ENCODE measurements around the gene C2CD3. TPM values are rescaled to one million over a fixed set of nuclear protein-coding genes. Genes with fewer than 3 reads are reported as not detected.
A peak's percentile ranks its signal among the peaks of the same experiment; 100 is the strongest.

Gene C2CD3
- total RNA-seq, 1 experiment from 2014 or later = 18.7 TPM

DNA sequence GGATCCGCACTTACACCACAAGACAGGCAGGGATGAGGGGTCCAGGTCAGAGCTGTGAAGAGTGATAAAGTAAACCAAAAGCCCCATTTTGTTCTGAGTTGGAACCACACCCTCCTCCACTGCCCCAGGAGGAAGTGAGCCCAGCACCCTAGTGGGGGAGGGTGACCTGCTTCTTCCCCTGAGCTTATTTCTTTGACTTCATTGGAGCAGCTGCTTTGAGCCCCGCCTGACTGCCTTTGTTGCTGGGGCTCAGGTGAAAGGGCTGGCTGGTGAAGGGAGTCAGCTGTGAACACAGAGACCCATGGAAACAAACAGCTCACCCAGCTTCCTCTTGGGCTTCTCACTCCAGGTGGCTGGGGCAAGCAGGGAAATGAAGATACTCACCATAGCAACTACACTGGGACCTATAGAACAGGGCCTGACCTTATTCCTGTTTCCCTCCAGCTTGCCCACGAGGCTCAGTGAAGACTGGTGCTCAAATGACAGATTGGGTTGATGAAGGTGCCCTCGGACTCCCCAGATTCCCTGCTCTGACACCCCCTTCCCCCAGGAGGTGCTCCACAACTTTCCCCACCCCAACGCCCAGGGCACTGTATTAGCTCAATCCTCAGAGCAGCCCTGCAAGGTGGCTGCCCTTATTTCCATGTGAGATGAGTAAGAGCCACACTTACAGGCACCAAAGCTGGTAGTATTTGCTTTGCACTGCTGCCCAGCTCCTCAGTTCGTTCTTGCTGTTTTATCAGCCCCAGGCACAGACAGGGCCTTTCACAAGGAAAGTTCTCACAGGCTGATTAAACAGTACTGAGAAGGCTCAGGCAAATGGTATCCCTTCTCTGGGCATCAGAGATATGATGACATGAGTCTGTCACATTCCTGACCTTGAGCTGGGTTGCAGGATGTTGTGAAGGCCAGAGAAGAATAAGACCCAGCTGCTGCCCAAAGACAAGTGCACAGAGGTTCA, 190.5 kb downstream of the C2CD3 start:
- peak; percentile 5 for ATAC-seq
- POLR2A ChIA-PET = interaction anchor here (1.0 kb wide), 1 partner anchor 513 kb away, joined by 3 read pairs; the partner anchor contains the start of gene LIPT2
- Mint-ChIP-seq H3K27me3 (ENCODE audit: low read depth) (peaks cover 6% of the 10 kb centered on the region), H3K4me1 (peaks cover 32% of the 10 kb centered on the region), H3K4me3 (peak overlapping the region; percentile 94), H3K27ac (peak overlapping the region; percentile 84), H3K9me3 (no peaks in the 10 kb centered on the region), H3K36me3 (peaks cover 51% of the 10 kb centered on the region)
- TF ChIP-seq CREB1 (CRISPR knock-in tag; IDR thresholded peaks at IDR 0.05) = no peak
- DNase-seq (ENCODE audit: low spot score) = no peak
- CTCF ChIA-PET = interaction anchor here (0.6 to 2.4 kb wide), 7 partner anchors 10 to 747 kb away, joined by 3 to 9 read pairs (median 4); partner anchors contain the start of genes C2CD3 and PPME1

DNA sequence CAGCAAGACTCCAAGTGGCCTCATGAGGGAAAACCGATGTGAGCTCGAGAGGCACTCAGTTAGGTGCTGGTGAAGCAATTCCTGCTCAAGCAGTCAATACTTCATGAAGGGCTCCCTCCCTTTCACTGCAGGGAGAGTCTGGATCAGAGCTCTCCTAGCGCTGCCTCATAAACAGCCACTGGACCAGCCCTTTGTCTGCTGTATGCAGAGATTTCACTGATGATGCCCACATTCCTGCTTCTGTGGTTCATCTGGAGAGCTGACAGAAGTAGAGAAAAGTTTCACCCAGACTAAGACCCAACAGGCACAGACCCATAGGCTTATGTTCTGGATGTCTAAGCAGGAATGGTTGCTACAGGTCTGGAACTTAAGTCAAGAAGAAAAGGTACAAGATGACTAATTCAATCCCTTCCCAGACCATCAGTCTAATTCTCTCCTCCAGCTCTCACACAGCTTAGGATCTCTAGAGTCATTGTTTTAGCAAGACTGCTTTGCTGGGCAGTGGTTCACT, 192.2 kb downstream of the C2CD3 start:
- H3K9me3 Mint-ChIP-seq = no peaks in the 10 kb centered on the region
- H3K27ac Mint-ChIP-seq = no peak overlapping the region
- ChIA-PET CTCF (interaction anchor here (0.6 to 1.2 kb wide), 2 partner anchors 31 to 627 kb away, joined by 3 read pairs; no protein-coding TSS in a partner anchor), POLR2A (no interaction called here)
- H3K4me3 Mint-ChIP-seq = no peak overlapping the region
- DNase-seq (ENCODE audit: low spot score) = no peak
- H3K36me3 Mint-ChIP-seq = peaks cover 67% of the 10 kb centered on the region
- no peak for TF ChIP-seq RORB (CRISPR knock-in tag; IDR thresholded peaks at IDR 0.05)
- TF ChIP-seq ZNF138 (CRISPR knock-in tag; conservative IDR thresholded peaks at IDR 0.05) = no peak
- TF ChIP-seq ZNF423 (CRISPR knock-in tag; IDR thresholded peaks at IDR 0.05) = no peak
- TF ChIP-seq ZBTB21 (CRISPR knock-in tag; IDR thresholded peaks at IDR 0.05; ENCODE audit: borderline replicate concordance) = no peak
- TF ChIP-seq CREM (CRISPR knock-in tag; IDR thresholded peaks at IDR 0.05) = no peak
- no peak for TF ChIP-seq CBFB (CRISPR knock-in tag; IDR thresholded peaks at IDR 0.05; ENCODE audit: low read depth)
- no peak for TF ChIP-seq JAZF1 (CRISPR knock-in tag; IDR thresholded peaks at IDR 0.05)
- TF ChIP-seq JUN (CRISPR knock-in tag; IDR thresholded peaks at IDR 0.05) = no peak
- peaks cover under 1% of the 10 kb centered on the region for H3K27me3 Mint-ChIP-seq (ENCODE audit: low read depth)
- peaks cover 27% of the 10 kb centered on the region for H3K4me1 Mint-ChIP-seq
- ATAC-seq = no peak

DNA sequence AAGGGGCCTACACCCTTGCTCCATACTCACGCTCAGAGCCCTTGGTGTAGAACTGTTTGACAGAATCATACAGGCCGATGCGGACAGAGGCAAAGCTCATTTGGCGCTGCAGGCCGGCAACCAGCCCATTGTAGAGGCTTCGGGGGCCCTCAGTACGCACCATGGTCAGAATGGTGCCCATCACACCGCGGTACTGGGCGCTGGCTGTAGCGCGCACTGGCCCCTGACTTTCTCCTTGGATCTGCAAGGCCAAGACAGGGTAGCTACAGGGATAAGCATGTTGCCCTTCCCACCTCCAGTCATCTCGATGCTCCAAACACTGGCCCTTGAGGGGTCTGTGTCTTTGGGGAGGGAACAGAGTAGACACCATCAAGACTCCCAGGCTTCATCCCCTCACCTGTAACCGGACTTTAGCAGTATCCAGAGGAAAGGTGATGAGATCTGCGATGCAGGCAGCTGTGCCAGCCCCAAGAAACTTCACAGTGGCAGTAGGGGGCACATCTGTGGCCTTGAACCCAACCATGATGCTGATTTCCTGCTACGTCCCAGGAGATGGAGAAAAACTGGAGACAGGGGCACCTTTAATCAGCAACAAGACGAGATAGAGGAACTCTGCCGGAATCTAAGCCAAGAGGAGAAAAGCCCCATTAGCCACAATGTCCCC, 192.8 kb downstream of the C2CD3 start:
- H3K4me1 Mint-ChIP-seq = peaks cover 24% of the 10 kb centered on the region
- DNase-seq (ENCODE audit: low spot score) (no peak), ATAC-seq (no peak)
- no peaks in the 10 kb centered on the region for H3K9me3 Mint-ChIP-seq
- H3K27ac Mint-ChIP-seq = no peak overlapping the region
- no peak for TF ChIP-seq ETV6 (CRISPR knock-in tag; IDR thresholded peaks at IDR 0.05)
- TF ChIP-seq TEAD1 (CRISPR knock-in tag; IDR thresholded peaks at IDR 0.05) = no peak
- no peak for TF ChIP-seq NR2C2 (CRISPR knock-in tag; IDR thresholded peaks at IDR 0.05)
- TF ChIP-seq, protein P1, sequence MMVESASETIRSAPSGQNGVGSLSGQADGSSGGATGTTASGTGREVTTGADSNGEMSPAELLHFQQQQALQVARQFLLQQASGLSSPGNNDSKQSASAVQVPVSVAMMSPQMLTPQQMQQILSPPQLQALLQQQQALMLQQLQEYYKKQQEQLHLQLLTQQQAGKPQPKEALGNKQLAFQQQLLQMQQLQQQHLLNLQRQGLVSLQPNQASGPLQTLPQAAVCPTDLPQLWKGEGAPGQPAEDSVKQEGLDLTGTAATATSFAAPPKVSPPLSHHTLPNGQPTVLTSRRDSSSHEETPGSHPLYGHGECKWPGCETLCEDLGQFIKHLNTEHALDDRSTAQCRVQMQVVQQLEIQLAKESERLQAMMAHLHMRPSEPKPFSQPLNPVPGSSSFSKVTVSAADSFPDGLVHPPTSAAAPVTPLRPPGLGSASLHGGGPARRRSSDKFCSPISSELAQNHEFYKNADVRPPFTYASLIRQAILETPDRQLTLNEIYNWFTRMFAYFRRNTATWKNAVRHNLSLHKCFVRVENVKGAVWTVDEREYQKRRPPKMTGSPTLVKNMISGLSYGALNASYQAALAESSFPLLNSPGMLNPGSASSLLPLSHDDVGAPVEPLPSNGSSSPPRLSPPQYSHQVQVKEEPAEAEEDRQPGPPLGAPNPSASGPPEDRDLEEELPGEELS (CRISPR knock-in tag; IDR thresholded peaks at IDR 0.05) = no peak
- TF ChIP-seq, protein P2, sequence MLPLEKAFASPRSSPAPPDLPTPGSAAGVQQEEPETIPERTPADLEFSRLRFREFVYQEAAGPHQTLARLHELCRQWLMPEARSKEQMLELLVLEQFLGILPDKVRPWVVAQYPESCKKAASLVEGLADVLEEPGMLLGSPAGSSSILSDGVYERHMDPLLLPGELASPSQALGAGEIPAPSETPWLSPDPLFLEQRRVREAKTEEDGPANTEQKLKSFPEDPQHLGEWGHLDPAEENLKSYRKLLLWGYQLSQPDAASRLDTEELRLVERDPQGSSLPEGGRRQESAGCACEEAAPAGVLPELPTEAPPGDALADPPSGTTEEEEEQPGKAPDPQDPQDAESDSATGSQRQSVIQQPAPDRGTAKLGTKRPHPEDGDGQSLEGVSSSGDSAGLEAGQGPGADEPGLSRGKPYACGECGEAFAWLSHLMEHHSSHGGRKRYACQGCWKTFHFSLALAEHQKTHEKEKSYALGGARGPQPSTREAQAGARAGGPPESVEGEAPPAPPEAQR (CRISPR knock-in tag; IDR thresholded peaks at IDR 0.05) = no peak
- no peak for TF ChIP-seq ESRRA (CRISPR knock-in tag; IDR thresholded peaks at IDR 0.05; ENCODE audit: borderline replicate concordance)
- TF ChIP-seq, protein P3, sequence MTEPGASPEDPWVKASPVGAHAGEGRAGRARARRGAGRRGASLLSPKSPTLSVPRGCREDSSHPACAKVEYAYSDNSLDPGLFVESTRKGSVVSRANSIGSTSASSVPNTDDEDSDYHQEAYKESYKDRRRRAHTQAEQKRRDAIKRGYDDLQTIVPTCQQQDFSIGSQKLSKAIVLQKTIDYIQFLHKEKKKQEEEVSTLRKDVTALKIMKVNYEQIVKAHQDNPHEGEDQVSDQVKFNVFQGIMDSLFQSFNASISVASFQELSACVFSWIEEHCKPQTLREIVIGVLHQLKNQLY (CRISPR knock-in tag; IDR thresholded peaks at IDR 0.05) = no peak
- TF ChIP-seq, protein P4, sequence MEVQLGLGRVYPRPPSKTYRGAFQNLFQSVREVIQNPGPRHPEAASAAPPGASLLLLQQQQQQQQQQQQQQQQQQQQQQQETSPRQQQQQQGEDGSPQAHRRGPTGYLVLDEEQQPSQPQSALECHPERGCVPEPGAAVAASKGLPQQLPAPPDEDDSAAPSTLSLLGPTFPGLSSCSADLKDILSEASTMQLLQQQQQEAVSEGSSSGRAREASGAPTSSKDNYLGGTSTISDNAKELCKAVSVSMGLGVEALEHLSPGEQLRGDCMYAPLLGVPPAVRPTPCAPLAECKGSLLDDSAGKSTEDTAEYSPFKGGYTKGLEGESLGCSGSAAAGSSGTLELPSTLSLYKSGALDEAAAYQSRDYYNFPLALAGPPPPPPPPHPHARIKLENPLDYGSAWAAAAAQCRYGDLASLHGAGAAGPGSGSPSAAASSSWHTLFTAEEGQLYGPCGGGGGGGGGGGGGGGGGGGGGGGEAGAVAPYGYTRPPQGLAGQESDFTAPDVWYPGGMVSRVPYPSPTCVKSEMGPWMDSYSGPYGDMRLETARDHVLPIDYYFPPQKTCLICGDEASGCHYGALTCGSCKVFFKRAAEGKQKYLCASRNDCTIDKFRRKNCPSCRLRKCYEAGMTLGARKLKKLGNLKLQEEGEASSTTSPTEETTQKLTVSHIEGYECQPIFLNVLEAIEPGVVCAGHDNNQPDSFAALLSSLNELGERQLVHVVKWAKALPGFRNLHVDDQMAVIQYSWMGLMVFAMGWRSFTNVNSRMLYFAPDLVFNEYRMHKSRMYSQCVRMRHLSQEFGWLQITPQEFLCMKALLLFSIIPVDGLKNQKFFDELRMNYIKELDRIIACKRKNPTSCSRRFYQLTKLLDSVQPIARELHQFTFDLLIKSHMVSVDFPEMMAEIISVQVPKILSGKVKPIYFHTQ (CRISPR knock-in tag; IDR thresholded peaks at IDR 0.05) = no peak
- TF ChIP-seq ATF1 (CRISPR knock-in tag; IDR thresholded peaks at IDR 0.05) = no peak
- TF ChIP-seq, protein P5, sequence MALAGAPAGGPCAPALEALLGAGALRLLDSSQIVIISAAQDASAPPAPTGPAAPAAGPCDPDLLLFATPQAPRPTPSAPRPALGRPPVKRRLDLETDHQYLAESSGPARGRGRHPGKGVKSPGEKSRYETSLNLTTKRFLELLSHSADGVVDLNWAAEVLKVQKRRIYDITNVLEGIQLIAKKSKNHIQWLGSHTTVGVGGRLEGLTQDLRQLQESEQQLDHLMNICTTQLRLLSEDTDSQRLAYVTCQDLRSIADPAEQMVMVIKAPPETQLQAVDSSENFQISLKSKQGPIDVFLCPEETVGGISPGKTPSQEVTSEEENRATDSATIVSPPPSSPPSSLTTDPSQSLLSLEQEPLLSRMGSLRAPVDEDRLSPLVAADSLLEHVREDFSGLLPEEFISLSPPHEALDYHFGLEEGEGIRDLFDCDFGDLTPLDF (CRISPR knock-in tag; IDR thresholded peaks at IDR 0.05) = no peak
- no peak for TF ChIP-seq ZNF219 (CRISPR knock-in tag; IDR thresholded peaks at IDR 0.05; ENCODE audit: borderline replicate concordance)
- TF ChIP-seq, protein P6, sequence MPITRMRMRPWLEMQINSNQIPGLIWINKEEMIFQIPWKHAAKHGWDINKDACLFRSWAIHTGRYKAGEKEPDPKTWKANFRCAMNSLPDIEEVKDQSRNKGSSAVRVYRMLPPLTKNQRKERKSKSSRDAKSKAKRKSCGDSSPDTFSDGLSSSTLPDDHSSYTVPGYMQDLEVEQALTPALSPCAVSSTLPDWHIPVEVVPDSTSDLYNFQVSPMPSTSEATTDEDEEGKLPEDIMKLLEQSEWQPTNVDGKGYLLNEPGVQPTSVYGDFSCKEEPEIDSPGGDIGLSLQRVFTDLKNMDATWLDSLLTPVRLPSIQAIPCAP (CRISPR knock-in tag; IDR thresholded peaks at IDR 0.05) = no peak
- no peak for TF ChIP-seq ZNF423 (CRISPR knock-in tag; IDR thresholded peaks at IDR 0.05)
- ChIA-PET POLR2A (no interaction called here), CTCF (no interaction called here)
- no peaks in the 10 kb centered on the region for H3K27me3 Mint-ChIP-seq (ENCODE audit: low read depth)
- H3K36me3 Mint-ChIP-seq = peaks cover 67% of the 10 kb centered on the region
- no peak overlapping the region for H3K4me3 Mint-ChIP-seq

Measured in WTC11 (cell line).